Tibial artery (tissue), 4 donors: Measurements from ENCODE around the gene LMF1.

ENCODE experiments used
- DNase-seq, 2 donors: peaks; one replicate each; pipeline ENCODE4 v3.0.0-alpha.2; 2019
- H3K27ac ChIP-seq, 2 donors: fragments of 200-600 bp; sonication (generic) in 1 of 2; 1 replicate in 1 of 2; 2 replicates in 1 of 2; pipeline ENCODE4 v1.5.1; 2018 to 2019; ENCODE audit warnings: mild to moderate bottlenecking in 1 of 2
- H3K27me3 ChIP-seq, 2 donors: fragments of 200-600 bp; sonication (generic) in 1 of 2; one replicate each; pipeline versions ENCODE4 v1.5.1 to v1.6.0; 2016 to 2019
- H3K36me3 ChIP-seq, 3 donors: fragments of 200-600 bp; sonication (generic) in 2 of 3; one replicate each; pipeline ENCODE4 v1.5.1; 2016 to 2019; ENCODE audit warnings: mild to moderate bottlenecking in 2 of 3
- H3K4me1 ChIP-seq, 4 donors: fragments of 200-600 bp; sonication (generic) in 2 of 4; 1 replicate in 3 of 4; 2 replicates in 1 of 4; pipeline ENCODE4 v1.5.1; 2016 to 2019
- H3K4me3 ChIP-seq, 2 donors: fragments of 200-600 bp; sonication (generic) in 1 of 2; 1 replicate in 1 of 2; 2 replicates in 1 of 2; pipeline ENCODE4 v1.5.1; 2018 to 2019; ENCODE audit warnings: mild to moderate bottlenecking in 2 of 2
- H3K9me3 ChIP-seq, 3 donors: fragments of 200-600 bp; sonication (generic) in 1 of 3; one replicate each; pipeline ENCODE4 v1.5.1; 2016 to 2019
- CTCF ChIP-seq, 2 experiments: fragments of 200-600 bp in 1 of 2; fragments of 450-650 bp in 1 of 2; IDR thresholded peaks; one replicate each; pipeline ENCODE4 v1.5.1; 2017 to 2019; ENCODE audit warnings: antibody characterized with exemption in 2 of 2, mild to moderate bottlenecking in 1 of 2, moderate library complexity in 1 of 2
- intact Hi-C: fragments of 100-400 bp; cut with DNase I; formaldehyde crosslinking; loops from one replicate; pipeline ENCODE4 v1.15.0; 2023; ENCODE audit warnings: low total_unique reads

LMF1 gene

GRCh38 chr16:1011316-1012082, 40.7 kb upstream of the LMF1 start:
- DNase-seq: no peak
- Histone ChIP-seq H3K36me3 (no peaks in the 10 kb centered on the region), H3K27ac (no peak overlapping the region), H3K4me3 (no peak overlapping the region), H3K4me1 (no peaks in the 10 kb centered on the region), H3K9me3 (no peaks in the 10 kb centered on the region), H3K27me3 (peaks cover 0 to 61% of the 10 kb centered on the region in 2 donors)
- intact Hi-C loops: no loop called here
- no peak for TF ChIP-seq CTCF (IDR thresholded peaks at IDR 0.05)

- intact Hi-C loops: no loop called here
- H3K9me3 ChIP-seq: no peaks in the 10 kb centered on the region
- TF ChIP-seq CTCF (IDR thresholded peaks at IDR 0.05): no peak
- DNase-seq: no peak
- H3K27me3 ChIP-seq: peaks cover 0 to 64% of the 10 kb centered on the region in 2 donors
- no peak overlapping the region for H3K27ac ChIP-seq
- H3K4me1 ChIP-seq: no peaks in the 10 kb centered on the region
- no peaks in the 10 kb centered on the region for H3K36me3 ChIP-seq
- no peak overlapping the region for H3K4me3 ChIP-seq
Observed at GRCh38 chr16:1010815-1011214, 40.0 kb upstream of the LMF1 start.

GRCh38 chr16:1010251-1010650, 39.5 kb upstream of the LMF1 start:
- no peak for DNase-seq
- Histone ChIP-seq H3K27me3 (peaks cover 0 to 66% of the 10 kb centered on the region in 2 donors), H3K9me3 (no peaks in the 10 kb centered on the region), H3K36me3 (no peaks in the 10 kb centered on the region), H3K4me3 (no peak overlapping the region), H3K4me1 (no peaks in the 10 kb centered on the region), H3K27ac (no peak overlapping the region)
- TF ChIP-seq CTCF (IDR thresholded peaks at IDR 0.05): no peak
- intact Hi-C loops: no loop called here

- Histone ChIP-seq H3K36me3 (no peaks in the 10 kb centered on the region), H3K9me3 (no peaks in the 10 kb centered on the region), H3K27me3 (peaks cover 0 to 66% of the 10 kb centered on the region in 2 donors), H3K4me3 (no peak overlapping the region), H3K27ac (no peak overlapping the region), H3K4me1 (no peaks in the 10 kb centered on the region)
- intact Hi-C loops: no loop called here
- no peak for TF ChIP-seq CTCF (IDR thresholded peaks at IDR 0.05)
- DNase-seq: no peak
Observed at GRCh38 chr16:1009358-1010150, 38.8 kb upstream of the LMF1 start.

GRCh38 chr16:1008085-1008484, 37.3 kb upstream of the LMF1 start:
- Histone ChIP-seq H3K36me3 (no peaks in the 10 kb centered on the region), H3K9me3 (no peaks in the 10 kb centered on the region), H3K4me1 (peaks cover 0 to 4% (median 2%) of the 10 kb centered on the region in 4 donors), H3K27ac (no peak overlapping the region), H3K27me3 (peaks cover 0 to 79% of the 10 kb centered on the region in 2 donors), H3K4me3 (no peak overlapping the region)
- intact Hi-C loops: no loop called here
- no peak for DNase-seq
- no peak for TF ChIP-seq CTCF (IDR thresholded peaks at IDR 0.05)
